Endothelial cell (in vitro differentiated cells): ENCODE results near the gene PTPRN2. TPM values are rescaled to one million over a fixed set of nuclear protein-coding genes. Genes with fewer than 3 reads are reported as not detected.

Experiments used
- DNase-seq: peaks from one replicate; pipeline ENCODE4 v3.0.0; 2021; ENCODE audit warnings: low spot score
- H3K27ac Mint-ChIP-seq: one replicate; pipeline ENCODE4 v1.8.0; 2021; ENCODE audit warnings: mixed read lengths, inconsistent platforms; ENCODE audit not compliant: unreplicated experiment
- H3K27me3 Mint-ChIP-seq: one replicate; pipeline ENCODE4 v1.8.0; 2021; ENCODE audit warnings: mild to moderate bottlenecking, moderate library complexity, mixed read lengths, inconsistent platforms; ENCODE audit not compliant: unreplicated experiment
- H3K36me3 Mint-ChIP-seq: one replicate; pipeline ENCODE4 v1.8.0; 2021; ENCODE audit warnings: mild to moderate bottlenecking, low read depth, mixed read lengths, inconsistent platforms; ENCODE audit not compliant: unreplicated experiment
- H3K4me1 Mint-ChIP-seq: one replicate; pipeline ENCODE4 v1.8.0; 2021; ENCODE audit warnings: mild to moderate bottlenecking, mixed read lengths, inconsistent platforms; ENCODE audit not compliant: unreplicated experiment
- H3K4me3 Mint-ChIP-seq: one replicate; pipeline ENCODE4 v1.8.0; 2021; ENCODE audit warnings: mild to moderate bottlenecking, mixed read lengths, inconsistent platforms; ENCODE audit not compliant: unreplicated experiment
- H3K9me3 Mint-ChIP-seq: one replicate; pipeline ENCODE4 v1.8.0; 2021; ENCODE audit warnings: mixed read lengths, inconsistent platforms; ENCODE audit not compliant: unreplicated experiment
- total RNA-seq: library from RNA; stranded (reverse); fragmentation: NEBNext Ultra II Directional; extraction: Animal tissue kit (Norgen Biotek cat#: 25700); gene quantifications from one replicate; pipeline ENCODE4 v1.2.1, GENCODE V29; 2021; ENCODE audit not compliant: unreplicated experiment
- TF ChIP-seq, protein P1 (sequence below): fragments of 200-600 bp; sonication (generic); IDR thresholded peaks from one replicate; pipeline ENCODE4 v1.5.0; 2021; ENCODE audit warnings: antibody characterized with exemption; ENCODE audit not compliant: unreplicated experiment

Gene PTPRN2
- total RNA-seq, 1 donor from 2014 or later: 0.18 TPM

DNA sequence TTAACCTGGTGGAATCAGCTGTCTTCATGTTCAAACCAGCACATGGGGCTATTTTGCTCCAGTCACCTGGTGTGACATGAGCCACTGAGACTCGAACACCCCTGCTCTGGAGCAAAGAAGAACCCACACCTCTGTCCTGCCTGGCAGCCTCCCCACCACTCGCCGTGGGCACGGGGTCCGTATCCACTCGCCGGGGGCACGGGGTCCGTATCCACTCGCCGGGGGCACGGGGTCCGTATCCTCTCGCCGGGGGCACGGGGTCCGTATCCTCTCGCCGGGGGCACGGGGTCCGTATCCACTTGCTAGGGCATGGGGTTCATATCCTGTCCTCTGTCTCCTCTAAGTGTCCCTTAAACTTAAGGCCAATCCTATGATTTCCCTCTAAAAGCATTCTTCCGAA lies 558.7 kb downstream of the PTPRN2 start:
- Mint-ChIP-seq H3K27me3 (peaks cover 16% of the 10 kb centered on the region), H3K27ac (no peak overlapping the region), H3K4me1 (no peaks in the 10 kb centered on the region), H3K4me3 (no peak overlapping the region), H3K9me3 (peaks cover 64% of the 10 kb centered on the region), H3K36me3 (peaks cover 49% of the 10 kb centered on the region)
- no peak for DNase-seq
- TF ChIP-seq, protein P1, sequence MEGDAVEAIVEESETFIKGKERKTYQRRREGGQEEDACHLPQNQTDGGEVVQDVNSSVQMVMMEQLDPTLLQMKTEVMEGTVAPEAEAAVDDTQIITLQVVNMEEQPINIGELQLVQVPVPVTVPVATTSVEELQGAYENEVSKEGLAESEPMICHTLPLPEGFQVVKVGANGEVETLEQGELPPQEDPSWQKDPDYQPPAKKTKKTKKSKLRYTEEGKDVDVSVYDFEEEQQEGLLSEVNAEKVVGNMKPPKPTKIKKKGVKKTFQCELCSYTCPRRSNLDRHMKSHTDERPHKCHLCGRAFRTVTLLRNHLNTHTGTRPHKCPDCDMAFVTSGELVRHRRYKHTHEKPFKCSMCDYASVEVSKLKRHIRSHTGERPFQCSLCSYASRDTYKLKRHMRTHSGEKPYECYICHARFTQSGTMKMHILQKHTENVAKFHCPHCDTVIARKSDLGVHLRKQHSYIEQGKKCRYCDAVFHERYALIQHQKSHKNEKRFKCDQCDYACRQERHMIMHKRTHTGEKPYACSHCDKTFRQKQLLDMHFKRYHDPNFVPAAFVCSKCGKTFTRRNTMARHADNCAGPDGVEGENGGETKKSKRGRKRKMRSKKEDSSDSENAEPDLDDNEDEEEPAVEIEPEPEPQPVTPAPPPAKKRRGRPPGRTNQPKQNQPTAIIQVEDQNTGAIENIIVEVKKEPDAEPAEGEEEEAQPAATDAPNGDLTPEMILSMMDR: no peak

DNA sequence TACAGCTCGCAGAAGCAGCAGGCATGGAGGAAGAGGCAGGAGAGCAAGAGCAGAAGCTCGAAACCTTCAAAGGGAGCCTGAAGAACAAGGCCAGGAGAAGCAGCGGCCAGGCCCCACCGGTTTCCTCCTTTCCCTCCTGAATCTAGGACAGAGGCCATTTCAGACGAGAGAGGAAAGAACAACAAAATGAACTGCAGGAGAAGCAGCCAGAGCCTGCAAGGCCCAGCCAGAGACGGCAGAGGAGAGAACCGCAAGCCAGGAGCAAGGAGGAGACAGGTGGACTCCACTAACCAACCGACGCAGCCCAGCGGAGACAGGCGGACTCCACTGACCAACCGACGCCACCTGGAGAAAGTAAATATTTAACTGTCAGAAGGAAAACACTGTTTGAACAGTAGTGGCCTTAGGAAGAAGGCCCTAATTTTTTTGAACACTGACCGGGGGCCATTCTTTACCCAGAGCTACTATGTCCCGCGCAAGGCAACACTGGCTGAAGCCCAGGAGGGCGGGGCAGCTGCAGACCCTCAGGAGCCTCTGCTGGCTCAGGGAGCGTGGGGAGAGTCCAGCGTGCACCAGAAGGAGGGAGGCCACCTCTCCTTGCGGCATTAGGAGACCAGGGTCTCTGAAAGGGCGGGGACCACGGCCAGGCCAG lies 559.2 kb downstream of the PTPRN2 start:
- H3K27me3 Mint-ChIP-seq: peaks cover 16% of the 10 kb centered on the region
- H3K4me1 Mint-ChIP-seq: no peaks in the 10 kb centered on the region
- DNase-seq: no peak
- H3K36me3 Mint-ChIP-seq: peaks cover 49% of the 10 kb centered on the region
- H3K4me3 Mint-ChIP-seq: no peak overlapping the region
- H3K27ac Mint-ChIP-seq: no peak overlapping the region
- H3K9me3 Mint-ChIP-seq: peaks cover 68% of the 10 kb centered on the region
- TF ChIP-seq, protein P1: no peak

DNA sequence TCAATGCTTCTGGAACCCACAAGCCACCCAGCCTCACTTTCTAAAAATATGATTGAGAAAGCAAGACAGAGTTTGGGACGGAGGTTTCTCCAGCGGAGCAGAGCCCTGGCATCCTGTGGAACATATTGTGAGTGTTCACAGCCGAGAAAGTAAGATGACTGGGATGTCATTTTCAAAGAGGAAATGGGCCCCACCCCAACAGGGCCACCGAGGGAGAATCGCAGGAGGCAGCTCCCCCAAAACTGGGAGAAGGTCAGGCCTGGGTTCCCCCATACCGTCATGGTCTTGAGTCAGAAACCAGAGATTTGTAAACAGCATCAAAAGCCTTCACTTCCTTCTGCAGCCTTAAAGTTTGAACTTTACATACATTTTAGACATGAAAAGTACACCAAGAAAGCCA lies 560.0 kb downstream of the PTPRN2 start:
- TF ChIP-seq, protein P1: no peak

DNA sequence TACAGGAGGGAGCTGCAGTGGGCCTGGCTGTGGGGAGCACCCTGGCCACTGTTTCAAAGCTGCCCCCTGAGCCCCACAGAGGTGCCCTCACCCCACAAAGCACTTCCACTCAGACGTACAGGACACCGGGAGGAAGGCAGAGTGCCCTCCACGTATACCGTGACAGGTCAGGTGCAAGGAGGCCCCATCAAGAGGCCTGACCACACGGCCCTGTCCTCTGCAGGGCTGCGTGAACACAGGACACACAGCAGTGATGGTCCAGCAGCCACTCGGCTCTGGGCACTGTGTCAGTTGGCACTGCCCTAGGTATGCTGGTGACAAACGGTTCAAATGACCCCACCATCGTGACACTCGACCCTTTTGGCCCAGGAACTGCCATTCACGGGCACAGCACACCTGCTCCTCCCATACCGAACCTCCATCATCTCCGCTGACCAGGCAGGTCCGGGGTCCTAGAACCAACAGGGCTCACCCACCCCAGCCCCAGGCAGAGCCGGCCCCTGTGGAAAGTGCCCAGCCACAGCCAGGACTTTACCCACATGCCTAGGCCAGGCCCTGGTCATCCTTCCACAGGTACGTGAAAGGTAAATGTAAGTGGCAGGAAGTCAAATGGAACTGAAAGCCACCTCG lies 560.9 kb downstream of the PTPRN2 start:
- Mint-ChIP-seq H3K9me3 (peaks cover 56% of the 10 kb centered on the region), H3K4me3 (no peak overlapping the region), H3K27me3 (peaks cover 10% of the 10 kb centered on the region), H3K36me3 (peaks cover 36% of the 10 kb centered on the region), H3K27ac (no peak overlapping the region), H3K4me1 (no peaks in the 10 kb centered on the region)
- TF ChIP-seq, protein P1: no peak
- no peak for DNase-seq

More for the DNA sequence above, 560.0 kb downstream of the PTPRN2 start:
- Mint-ChIP-seq H3K4me1 (no peaks in the 10 kb centered on the region), H3K27me3 (peaks cover 12% of the 10 kb centered on the region), H3K36me3 (peaks cover 42% of the 10 kb centered on the region), H3K4me3 (peak overlapping the region; percentile 56), H3K27ac (no peak overlapping the region), H3K9me3 (peaks cover 62% of the 10 kb centered on the region)
- no peak for DNase-seq
